HG02678 (cell line): ENCODE measurements around the gene ZNF765.
"Not testable (repeated sequence)": the region's sequence is repeated elsewhere in the genome, so short reads cannot be mapped to it uniquely, and the experiment has no call there.

ENCODE experiments used
- ATAC-seq: cut with Tn5 transposase; IDR thresholded peaks from one replicate; pipeline ENCODE4 v1.9.1; 2021; ENCODE audit warnings: mild to moderate bottlenecking, moderate library complexity; ENCODE audit not compliant: unreplicated experiment

Gene ZNF765

DNA sequence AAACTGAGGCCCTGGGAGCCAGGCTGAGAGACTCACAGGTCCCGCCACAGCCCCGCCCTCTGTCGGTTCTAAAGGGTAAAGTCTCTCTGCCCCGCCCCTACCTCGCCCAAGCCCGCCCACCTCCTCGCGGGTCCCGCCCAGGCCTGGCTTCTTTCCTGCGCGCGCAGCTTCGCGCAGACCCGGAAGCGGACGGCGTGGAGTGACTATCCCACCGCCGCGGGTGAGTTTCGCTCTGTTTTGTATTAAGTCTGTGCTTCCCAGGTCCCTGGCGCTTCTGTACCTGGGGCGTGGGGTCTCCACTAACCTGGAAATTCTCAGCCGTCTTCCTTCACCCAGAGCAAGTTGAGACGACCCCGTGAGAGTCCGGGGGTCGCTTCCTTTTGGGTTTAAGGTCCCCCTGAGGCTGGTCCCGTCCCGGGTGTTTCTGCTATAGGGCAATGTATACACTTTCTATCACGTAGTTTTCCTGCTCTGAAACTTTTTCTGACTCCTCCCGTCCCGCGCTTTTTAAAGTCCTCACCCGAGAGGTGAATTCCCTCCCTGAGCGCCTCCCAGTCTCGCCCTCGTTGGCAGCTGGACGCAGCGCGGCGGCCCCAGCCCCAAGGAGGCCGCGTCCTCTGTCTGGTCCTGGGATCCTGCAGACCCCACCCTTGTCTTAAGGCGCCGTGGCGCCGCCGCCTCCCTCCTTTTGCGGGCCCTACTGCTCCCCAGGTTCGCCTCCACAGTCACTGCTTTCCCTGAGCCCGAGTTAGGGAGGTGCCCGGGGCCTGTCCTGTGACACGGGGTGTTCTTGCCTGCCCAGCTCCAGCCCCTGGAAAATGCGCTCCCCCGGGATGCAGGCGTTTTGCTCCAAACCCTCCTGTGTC, at the start of gene ZNF765:
Gene ZNF765 (plus strand): TSS at position 176 of the 866 bp plus-strand sequence. CDS start 2,867 bp downstream, outside the sequence.
- peak; percentile 91 for ATAC-seq

DNA sequence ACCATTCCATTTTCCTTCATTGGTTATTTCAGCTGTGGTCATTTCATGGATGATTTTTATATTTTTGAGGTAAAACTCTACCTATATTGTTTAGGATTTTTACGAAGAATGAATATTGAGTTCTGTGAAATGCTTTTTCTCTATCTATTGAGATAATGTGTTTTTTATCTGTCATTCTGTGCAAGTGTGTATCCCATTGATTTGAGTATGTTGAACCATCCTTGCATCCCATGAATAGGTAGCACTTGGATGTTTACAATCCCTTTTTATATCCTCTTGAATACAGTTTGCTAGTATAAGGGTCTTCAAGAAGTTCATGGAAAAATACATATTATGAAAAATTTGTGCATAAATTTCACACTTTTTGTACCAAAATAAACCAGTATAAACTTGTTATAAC, 39.2 kb upstream of the ZNF765 start:
- ATAC-seq = no peak

DNA sequence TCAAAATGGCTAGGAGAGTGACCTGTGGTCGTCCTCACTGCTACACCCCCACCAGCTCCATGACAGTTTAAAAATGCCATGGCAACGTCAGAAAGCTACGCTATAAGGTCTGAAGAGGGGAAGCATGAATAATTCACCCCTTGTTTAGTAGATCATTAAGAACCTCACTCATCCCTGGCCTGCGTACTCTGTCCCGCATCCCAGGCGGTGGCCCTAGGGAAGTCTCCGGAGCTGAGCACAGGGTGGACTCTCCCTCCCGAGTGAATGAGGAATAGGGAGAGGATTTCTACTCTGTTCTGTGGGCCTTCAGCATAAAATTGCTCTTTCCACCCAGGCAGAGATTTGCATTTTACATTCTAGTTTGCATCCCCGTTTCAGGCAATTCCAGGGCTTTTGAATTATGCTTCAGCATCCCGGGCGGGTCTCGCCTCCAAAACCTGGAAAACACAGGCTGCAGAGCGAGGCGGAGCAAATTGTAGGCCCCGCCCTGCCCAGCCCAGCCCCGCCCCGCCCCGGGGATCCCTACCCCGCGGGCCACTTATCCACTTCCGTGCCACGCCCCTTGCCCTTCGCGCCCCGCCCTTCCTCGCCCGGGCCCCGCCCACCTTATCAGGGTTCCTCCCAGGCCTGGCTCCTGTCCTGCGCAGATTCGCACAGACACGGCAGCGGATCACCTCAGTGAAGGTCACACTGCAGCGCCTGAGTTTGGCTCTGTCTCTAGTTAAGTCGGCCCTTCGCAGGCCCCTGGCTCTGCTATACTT, 36.9 kb upstream of the ZNF765 start:
- ATAC-seq = no peak

DNA sequence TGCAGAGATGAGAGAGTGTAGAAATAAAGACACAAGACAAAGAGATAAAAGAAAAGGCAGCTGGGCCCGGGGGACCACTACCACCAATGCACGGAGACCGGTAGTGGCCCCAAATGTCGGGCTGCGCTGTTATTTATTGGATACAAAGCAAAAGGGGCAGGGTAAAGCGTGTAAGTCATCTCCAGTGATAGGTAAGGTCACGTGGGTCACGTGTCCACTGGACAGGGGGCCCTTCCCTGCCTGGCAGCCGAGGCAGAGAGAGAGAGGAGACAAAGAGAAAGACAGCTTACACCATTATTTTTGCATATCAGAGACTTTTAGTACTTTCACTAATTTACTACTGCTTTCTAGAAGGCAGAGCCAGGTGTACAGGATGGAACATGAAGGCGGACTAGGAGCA, 34.9 kb upstream of the ZNF765 start:
- ATAC-seq = not testable (repeated sequence)

DNA sequence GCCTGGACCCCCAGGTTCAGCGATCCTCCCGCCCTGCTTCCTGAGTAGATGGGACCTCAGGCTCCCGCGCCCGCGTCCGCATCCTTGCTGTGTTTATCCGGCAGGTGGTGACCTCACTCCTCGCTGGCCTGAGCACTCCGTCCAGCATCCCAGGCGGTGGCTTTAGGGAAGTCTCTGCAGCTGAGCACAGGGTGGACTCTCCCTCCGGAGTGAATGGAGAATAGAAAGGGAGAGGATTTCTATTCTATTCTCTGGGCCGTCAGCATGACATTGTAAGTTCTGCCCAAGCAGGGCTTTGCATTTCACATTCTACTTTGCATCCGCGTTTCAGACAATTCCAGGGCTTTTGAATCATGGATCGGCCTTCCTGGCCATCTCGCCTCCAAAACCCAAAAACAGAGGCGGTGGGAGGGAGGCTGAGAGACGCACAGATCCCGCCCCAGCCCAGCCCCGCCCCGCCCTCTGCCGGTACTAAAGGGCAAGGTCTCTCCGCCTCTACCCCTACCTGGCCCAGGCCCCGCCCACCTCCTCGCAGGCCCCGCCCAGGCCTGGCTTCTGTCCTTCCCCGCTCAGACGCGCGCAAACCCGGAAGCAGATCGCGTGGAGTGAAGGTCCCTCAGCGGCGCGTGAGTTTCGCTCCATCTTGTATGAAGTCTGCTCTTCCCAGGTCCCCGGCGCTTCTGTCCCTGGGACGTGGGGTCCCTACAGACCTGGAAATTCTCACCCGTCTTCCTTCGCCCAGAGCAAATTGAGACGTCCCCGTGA, 29.6 kb upstream of the ZNF765 start, which contains the start of gene ZNF525:
Gene ZNF525 (plus strand): TSS at position 572 of the 765 bp plus-strand sequence. CDS start 6,577 bp downstream, outside the sequence.
- ATAC-seq = peak; percentile 99

DNA sequence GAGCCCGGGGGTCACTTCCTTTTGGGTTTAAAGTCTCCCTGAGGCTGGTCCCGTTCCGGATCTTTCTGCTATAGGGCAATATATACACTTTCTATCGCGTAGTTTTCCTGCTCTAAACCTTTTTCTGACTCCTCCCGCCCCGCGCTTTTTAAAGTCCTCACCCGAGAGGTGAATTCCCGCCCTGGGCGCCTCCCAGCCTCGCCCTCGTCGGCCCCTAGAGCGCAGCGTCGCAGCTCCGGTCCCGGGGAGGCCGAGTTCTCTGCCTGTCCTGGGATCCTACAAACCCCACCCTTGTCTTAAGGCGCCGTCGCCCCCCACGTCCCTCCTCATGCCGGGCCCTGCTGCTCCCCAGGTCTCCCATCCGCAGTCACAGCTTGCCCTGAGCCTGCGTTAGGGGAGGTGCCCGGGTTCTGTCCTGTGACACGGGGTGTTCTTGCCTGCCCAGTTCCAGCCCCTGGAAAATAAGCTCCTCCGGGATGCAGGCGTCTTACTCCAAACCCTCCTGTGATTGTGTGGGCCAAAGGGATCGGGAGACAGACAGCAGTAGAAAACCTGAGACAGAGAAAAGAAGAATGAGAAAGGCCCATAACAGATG, 29.0 kb upstream of the ZNF765 start:
- peak; percentile 38 for ATAC-seq

DNA sequence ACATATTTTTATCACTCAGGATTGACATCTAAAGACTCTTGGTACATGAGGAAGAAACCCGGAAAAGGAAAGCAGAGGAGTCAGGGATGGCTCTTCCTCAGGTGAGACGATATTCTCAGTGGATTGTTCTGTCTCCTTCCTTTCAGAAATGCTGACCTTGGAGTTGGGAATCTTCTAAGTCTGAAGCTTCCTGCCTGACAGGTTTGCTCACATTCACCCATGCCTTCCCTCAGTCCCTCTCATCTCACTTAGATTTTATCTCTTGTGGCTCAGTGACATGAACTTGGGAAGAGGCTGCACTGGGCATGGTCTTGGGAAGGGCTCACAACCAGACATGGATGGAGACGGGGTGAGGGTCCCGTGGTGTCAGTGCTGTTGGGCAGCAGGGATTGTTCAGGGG, 22.8 kb upstream of the ZNF765 start:
- ATAC-seq = no peak

DNA sequence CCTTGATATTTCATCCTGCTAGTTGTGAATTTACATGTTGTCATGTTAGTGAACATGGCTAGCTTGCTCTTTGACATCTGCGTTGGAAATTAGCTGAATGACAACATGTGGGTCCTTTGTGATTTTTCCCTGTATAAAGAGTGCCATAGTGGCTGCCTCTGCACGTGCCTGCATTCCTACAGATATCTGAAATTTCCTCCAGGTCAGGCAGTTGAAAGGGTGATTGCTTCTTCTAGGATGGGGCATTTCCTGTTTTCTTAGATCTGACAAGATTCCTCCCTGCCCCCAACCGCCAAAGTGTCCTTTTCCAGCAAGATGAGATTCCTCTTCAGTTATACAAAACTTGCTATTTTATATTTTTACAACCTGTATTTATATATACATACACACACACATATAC, 20.7 kb upstream of the ZNF765 start:
- ATAC-seq = no peak

DNA sequence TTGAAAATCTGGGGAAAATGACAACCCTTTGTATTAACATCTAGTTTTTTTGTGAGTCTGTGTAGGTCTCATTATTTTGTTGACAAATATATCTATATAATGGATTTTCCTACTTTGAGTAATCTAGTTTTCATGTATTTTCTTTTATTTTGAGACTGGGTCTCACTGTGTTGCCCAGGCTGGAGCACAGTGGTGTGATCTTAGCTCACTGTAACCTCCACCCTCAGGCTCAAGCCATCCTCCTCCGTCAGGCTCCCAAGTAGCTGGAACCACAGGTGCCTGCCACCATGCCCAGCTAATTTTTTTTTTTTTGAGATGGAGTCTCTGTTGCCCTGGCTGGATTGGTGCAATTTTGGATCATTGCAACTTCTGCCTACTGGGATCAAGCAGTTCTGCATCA, 20.2 kb upstream of the ZNF765 start:
- no peak for ATAC-seq

DNA sequence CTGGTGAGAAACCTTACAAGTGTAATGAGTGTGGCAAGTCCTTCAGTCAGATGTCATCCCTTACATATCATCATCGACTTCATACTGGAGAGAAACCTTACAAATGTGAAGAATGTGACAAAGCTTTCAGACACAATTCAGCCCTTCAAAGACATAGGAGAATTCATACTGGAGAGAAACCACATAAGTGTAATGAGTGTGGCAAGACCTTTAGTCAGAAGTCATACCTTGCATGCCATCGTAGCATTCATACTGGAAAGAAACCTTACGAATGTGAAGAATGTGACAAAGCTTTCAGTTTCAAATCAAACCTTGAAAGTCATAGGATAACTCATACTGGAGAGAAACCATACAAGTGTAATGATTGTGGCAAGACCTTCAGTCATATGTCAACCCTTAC, 13.6 kb upstream of the ZNF765 start:
- no peak for ATAC-seq

DNA sequence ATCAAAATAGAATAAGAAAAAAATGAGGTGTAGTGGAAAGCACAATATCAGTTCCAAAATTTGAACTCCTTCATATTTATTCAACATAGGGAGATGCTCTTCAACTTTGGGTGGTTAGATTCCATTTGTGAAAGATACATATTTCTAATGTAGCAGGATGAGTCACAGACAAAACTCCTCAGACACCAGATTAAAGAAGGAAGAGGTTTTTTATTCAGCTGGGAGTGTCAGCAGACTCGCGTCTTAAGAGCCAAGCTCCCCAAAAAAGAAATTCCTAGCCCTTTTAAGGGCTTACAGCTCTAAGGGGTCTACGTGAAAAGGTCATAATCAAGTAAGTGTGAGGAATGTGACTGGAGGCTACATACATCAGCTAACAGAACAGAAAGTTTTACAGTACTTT, 6.8 kb upstream of the ZNF765 start:
- no peak for ATAC-seq

DNA sequence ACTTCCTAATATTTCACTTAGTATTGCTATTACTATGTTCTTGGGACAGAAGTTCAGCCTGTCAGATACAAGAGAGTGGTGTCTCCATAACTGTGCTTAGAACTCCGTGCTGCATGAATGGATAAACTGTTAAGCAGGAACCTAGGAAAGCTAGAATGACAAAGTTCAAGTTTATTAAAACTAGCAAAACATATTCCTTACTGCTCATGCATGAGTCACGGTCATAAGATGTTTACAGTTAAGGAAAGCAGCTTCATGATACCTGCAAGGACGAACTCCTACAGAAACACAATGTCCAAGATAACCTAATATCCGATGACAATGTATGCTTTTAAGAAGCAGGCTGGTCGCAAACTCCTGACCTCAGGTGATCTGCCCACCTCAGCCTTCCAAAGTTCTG, 6.0 kb upstream of the ZNF765 start:
- no peak for ATAC-seq

DNA sequence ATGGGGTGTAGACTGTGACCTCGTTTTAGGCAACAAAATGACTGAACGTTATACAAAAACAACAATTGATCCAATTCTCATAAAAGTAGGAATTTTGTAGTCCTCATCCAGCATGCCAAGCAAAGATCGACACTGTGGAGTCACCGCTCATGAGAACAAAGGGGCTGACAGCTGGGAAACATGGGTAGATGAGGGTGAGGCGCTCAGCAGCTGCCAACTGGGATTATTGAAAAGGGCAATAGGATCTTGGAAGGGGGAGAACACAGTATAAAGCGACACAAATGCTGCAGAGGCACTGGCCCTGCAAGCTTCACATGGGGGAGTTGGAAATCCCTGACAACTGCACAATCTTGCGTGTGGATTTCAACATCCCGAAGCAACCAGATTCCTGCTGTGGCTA, 5.4 kb upstream of the ZNF765 start:
- ATAC-seq = no peak

DNA sequence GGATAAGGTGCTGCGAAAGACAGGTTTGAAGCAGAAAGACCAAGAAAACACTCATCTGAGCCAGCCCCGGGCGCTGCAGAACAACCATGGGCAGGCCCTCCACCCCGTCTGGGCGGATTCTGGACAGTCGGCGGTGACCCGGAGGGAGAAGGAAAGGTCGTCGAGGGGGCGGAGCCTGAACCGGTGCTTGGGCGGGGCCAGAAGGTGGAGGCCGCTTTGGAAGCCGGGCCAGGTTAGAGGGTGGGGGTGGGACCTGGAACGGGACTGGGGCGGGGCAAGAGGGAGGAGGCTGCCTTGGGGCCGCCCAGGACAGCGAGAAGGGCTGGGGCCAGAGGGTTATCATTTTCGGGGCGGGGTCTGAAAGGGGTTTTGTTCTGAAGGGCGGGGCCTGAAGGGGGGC, 5.0 kb upstream of the ZNF765 start:
- no peak for ATAC-seq

DNA sequence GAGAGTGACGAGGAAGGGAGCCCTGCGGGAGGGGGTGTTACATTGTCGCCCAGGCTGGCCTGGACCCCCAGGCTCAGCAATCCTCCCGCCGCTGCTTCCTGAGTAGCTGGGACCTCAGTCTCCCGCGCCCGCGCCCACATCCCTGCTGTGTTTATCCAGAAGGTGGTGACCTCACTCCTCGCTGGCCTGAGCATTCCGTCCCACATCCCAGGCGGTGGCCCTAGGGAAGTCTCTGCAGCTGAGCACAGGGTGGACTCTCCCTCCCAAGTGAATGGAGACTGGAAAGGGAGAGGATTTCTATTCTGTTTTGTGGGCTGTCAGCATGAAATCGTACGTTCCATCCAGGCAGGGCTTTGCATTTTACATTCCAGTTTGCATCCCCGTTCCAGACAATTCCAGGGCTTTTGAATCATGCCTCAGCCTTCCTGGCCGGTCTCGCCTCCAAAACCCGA, 401 bp upstream of the ZNF765 start:
- no peak for ATAC-seq

DNA sequence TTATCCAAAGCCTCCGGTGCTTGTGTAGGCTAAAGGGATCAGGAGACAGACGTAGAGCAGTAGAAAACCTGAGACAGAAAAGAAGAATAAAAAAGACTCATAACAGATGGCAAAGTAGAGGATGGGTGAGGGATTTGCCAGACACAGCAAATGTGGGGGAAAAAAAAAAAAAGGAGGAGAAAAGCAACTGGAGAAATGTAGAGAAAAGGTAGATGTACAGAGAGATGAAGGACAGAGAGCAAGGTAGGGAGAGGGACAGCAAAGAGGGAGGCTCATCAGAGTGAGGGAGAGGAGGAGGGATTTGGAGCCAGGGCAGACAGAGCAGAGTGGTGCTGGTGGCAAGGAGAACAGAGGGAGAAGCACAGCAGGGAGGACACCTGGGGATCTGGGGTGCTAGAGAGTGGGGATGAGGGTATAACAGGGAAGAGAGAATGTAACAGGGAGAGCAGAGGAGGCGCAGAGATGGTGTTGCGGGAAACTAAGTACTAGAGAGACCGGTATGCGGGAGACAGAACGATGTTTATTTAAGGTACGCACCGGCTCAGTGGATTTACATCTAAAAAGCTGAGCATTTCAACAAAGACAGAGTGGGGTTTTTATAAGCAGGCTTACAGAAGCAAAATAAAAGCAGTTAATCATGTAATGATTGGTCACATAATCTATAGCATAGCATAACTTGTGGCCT, 1.0 kb downstream of the ZNF765 start:
- not testable (repeated sequence) for ATAC-seq

DNA sequence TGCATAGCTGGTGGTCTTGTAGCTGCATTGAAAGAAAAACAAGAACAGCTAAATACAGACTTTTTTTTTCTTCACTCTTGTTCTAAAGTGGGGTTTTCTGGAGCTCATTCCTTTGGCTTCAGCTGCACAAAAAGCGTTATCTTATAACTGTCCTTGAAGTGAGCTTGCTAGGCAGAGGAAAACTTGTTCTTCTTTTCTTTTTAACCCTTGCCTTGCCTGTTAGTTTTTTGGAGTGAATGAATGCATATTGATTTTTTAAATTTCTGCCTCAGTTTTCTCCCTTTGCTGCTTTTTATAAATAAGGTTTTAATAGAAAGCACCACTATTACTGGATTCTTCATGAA, 1.5 kb downstream of the ZNF765 start:
- ATAC-seq = no peak

DNA sequence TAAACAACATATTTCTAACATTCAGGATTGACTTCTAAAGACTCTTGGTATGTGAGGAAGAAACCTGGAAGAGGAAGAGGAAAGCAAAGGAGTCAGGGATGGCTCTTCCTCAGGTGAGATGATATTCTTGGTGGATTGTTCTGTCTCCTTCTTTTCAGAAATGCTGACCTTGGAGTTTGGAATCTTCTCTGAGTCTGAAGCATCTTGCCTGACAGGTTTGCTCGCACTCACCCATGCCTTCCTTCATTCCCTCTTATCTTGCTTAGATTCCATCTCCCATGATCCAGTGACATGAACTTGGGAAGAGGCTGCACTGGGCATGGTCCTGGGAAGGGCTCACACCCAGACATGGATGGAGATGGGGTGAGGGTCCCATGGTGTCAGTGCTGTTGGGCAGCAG, 3.0 kb downstream of the ZNF765 start:
- not testable (repeated sequence) for ATAC-seq

DNA sequence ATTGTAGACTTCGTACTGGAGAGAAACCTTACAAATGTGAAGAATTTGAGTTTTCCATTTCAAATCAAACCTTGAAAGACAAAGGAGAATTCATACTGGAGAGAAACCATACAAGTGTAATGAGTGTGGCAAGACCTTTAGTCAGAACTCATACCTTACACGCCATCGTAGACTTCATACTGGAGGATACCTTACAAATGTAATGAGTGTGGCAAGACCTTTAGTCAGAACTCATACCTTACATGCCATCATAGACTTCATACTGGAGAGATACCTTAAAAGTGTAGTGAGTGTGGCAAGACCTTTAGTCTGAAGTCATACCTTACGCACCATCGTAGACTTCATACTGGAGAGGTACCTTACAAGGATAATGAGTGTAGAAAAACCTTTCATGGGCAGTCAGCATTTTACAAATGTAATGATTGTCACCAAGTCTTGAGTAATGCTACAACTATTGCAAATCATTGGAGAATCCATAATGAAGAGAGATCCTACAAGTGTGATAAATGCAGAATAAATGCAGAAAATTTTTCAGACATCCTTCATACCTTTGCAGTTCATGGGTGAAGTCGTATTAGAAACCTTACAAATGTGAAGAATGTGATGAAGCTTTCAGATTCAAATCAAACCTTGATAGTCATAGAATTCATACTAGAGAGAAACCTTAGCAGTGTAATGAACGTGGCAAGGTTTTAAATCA, 14.7 kb downstream of the ZNF765 start:
- ATAC-seq = no peak
